HL-60 (cell line): ENCODE data around the gene TMX1.

Experiments
- GABPA ChIP-seq: IDR thresholded peaks from 2 replicates; pipeline ENCODE4 v1.6.1; 2012; ENCODE audit warnings: low read depth
- POLR2AphosphoS5 ChIP-seq: IDR thresholded peaks from 2 replicates; pipeline ENCODE4 v1.6.1; 2012; ENCODE audit warnings: low read depth
- SPI1 ChIP-seq: IDR thresholded peaks from 2 replicates; pipeline ENCODE4 v1.6.1; 2012; ENCODE audit warnings: low read depth, mild to moderate bottlenecking, borderline replicate concordance
- TF ChIP-seq, protein P1 (sequence below): IDR thresholded peaks from one replicate; pipeline ENCODE4 v1.5.1; 2011; ENCODE audit warnings: low read length, control low read depth, inconsistent platforms; ENCODE audit not compliant: insufficient read depth

GRCh38 chr14:51297066-51297465, 57.0 kb downstream of the TMX1 start:
- TF ChIP-seq, protein P1, sequence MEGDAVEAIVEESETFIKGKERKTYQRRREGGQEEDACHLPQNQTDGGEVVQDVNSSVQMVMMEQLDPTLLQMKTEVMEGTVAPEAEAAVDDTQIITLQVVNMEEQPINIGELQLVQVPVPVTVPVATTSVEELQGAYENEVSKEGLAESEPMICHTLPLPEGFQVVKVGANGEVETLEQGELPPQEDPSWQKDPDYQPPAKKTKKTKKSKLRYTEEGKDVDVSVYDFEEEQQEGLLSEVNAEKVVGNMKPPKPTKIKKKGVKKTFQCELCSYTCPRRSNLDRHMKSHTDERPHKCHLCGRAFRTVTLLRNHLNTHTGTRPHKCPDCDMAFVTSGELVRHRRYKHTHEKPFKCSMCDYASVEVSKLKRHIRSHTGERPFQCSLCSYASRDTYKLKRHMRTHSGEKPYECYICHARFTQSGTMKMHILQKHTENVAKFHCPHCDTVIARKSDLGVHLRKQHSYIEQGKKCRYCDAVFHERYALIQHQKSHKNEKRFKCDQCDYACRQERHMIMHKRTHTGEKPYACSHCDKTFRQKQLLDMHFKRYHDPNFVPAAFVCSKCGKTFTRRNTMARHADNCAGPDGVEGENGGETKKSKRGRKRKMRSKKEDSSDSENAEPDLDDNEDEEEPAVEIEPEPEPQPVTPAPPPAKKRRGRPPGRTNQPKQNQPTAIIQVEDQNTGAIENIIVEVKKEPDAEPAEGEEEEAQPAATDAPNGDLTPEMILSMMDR = no peak
- no peak for TF ChIP-seq POLR2AphosphoS5
- TF ChIP-seq GABPA = no peak
- TF ChIP-seq SPI1 = no peak
